A204.1 (cell line): ENCODE data around the gene EMC7.
"Not testable (repeated sequence)": the region's sequence is repeated elsewhere in the genome, so short reads cannot be mapped to it uniquely, and the experiment has no call there.

Source experiments
- FAIRE-seq: peaks from 2 replicates; lab custom pipeline; 2012; peaks lifted over from hg19 to GRCh38; lab: Jason Lieb, UNC

EMC7 gene

DNA sequence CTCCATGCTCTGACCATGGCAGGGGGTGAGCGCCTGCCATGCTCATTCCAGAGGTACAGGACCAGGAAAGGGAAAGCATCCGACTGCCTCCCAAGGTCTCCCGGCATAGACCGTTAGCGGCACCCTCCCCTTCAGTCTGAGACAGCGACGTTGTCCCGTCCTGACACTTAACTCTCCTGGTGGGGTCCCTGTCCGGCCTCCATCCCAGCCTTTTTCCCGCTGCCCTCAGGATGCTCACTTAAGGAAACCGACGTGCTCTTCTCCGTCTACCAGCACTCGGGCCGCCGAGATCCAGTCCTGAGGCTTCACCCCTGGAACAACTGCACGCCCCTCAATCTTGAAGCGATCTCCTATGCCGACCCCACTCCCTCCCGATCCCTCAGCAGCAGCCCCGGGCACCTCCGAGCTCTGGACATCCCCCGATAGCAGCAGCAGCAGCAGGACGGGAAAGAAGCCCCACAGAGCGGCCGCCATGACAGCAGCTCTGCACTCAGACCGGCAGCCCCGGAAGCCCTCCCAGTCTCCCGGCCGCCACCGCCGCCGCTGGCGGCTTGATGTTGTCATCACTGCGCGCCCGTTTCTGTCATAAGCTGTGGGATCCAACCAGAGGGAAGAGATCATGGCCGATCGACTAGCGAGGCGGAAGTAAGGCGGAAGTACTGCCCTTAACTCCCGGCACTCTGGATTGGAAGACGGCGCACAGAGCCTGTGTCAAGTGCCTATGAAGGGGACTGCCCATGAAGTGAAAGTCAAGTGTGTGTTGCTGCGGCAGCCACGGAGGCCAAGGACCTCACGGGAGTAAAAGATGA, at the start of gene EMC7, which contains the start of gene PGBD4:
EMC7 (minus strand) TSS at position 497 of the 809 bp plus-strand sequence; CDS start at position 474, 23 bp downstream.
PGBD4 (plus strand) TSS at position 718 of the 809 bp plus-strand sequence. CDS start 449 bp downstream, outside the sequence.
- peak; percentile 96 for FAIRE-seq

DNA sequence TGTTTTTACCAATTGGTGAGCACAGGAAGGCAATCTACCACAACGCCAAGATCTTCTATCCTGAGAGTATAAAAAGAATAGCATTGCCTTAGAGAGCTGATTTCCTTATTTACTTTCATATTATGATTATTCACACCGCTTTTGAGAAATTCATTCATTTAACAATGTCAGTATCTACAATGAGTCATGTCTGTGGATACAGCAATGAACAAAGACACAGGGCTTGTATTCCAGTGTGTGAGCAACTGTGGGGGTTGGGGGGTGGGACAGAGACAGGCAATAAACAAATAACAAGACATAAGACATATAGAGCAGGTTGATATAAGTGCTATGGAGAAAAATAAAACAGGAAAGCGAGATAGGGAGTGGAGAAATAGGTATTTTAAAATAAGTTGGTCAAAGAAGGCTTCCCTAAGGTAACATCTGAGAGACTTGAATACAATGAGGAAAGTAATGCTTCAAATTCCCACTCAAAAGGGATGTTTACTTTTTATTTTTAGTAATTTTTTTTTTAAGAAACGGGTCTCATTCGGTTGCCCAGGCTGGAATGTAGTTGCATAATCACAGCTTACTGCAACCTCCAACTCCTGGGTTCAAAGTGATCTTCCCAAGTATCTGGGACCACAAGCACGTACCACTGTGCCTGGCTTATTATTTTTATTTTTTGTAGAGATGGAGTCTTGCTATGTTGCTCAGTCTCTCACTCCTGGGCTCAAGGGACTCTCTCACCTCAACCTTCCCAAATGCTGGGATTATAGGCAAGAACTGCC, 45.9 kb upstream of the EMC7 start:
- FAIRE-seq, result no peak

DNA sequence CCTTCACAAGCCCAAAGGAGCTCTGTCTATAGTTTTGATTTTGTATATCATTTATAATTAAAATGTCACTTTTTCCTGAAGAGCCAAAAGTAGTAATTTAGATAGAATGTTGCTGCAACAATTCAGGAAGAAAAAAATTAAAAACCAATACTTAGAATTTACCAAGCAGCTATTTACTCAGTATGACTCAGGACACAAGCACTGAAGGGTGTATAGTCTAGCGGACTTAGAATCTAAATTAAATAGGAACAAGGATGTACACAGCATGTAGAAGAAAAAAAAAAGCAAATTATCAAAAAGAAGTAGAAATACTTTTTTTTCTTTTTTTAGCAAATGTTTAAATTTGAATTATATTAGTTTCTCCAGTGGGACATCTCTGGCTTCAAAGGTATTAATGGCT, 31.8 kb upstream of the EMC7 start:
- FAIRE-seq, result no peak

DNA sequence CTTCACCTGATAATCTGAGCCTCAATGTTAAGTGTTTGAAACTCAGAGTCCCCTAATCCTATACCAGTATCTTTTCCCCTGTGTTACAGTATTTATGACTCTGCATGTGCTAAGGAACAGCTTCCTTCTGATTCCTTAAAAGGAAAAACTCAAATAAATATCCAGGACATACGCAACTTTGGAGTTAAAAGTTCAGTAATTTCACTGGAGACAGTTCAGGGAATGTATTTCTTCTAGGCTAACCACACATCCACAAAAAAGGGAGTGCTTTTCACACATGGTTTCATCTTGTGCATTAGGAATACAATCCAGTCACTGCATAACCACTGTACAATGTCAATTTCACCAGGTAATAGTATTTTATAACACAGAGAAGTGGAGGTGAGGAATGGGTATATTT, 31.2 kb upstream of the EMC7 start:
- no peak for FAIRE-seq

DNA sequence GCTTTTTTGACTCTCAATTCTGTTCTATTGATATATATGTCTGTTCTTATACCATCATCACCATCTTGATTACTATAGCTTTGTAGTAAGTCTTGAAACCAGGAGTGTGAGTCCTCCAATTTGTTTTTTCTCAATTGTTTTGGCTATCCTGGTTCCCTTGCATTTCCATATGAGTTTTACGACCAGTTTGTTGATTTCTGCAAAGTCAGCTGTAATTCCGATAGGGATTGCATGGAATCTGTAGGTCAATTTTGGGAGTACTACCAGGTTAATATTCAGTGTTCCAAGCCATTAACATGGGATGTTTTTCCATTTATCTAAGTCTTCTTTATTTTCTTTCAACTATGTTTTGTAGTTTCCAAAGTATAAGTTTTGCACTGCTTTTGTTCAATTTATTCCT, 27.2 kb upstream of the EMC7 start:
- no peak for FAIRE-seq

DNA sequence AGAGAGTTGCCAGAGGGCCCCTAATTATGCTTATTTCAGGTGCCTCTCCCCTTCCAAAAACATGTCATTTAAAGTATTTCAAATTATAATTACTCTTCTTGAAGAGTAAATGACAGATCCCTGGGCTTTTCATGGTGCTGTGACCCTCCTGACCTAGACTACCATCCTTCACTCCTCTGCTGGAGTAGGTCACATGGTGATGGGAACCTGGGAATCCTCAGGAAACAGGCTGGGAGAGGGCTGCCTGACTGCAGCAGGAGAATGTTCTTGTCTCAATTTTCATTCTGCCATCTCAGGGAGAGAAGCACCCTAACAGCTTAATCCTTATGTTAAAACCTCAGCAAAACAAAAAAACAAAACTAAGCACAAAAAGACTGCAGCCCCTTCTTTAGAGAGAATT, 24.9 kb upstream of the EMC7 start:
- no peak for FAIRE-seq

DNA sequence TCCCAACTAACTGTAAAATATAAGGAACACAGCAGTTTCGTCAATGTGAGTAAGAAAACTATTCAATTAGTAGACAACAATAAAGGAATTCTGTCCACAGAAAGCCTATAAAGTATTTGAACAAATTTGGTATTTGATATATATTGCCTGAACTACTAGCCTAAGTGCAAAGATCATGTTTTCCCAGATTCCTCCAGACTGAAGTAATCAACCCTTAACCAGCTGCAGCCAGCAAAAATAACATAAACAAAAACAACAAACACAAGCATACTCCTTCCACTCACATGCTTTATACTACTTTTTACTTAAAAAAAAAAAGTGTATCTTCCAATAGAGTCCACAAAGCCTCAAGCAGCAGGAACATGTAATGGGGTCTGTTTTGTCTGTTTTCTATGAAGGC, 24.3 kb upstream of the EMC7 start:
- FAIRE-seq, result no peak

DNA sequence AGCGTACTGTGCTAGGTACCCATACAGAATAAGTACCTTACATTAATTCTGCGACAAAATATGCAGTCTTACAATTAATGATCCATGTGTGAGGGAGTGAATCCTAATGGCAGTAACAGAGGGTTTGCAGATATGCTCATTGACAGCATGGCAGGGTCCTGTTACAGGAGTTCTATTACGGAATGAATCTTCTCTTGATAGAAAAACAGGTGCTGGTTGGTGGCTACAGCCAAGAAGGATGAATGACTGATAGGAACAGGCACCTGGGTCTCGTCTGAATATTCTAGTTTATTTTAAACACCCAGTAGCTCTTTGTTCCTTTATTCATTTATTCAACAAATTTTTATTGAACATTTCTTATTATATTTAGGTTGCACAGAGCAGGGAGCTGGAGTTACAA, 23.0 kb upstream of the EMC7 start:
- FAIRE-seq, result no peak

DNA sequence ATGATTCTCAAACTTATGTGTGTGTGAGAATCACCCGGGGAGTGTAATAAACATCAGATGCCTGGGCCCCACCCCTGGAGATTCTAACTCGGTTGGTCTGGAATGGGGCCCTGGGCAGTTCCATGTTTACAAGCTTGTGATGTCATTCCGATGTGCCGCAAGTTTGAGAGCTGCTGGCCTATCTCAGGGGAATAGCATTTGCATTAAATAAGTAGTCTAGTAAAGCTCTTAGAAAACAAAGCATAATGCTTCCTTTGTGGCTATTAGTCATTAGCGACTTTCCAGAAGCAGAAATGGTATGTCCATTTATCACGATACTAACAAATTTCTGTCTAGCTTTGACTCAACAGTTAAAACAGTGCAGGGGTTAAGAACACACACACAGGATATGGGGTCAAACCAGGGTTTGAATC, 21.1 kb upstream of the EMC7 start:
- FAIRE-seq, result no peak

DNA sequence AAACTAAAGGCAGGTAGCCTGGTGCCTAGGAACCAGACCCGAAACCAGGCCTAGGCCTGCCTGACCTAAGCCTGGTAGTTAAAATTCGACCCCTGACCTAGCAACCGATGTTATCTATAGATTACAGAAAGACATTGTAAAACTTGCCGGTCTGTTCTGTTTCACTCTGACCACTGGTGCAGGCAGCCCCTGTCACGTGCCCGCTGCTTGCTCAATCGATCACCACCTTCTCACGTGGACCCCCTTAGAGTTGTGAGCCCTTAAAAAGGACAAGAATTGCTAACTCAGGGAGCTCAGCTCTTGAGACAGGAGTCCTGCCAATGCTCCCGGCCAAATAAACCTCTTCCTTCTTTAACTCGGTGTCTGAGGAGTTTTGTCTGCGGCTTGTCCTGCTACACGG, 20.1 kb upstream of the EMC7 start:
- not testable (repeated sequence) for FAIRE-seq

DNA sequence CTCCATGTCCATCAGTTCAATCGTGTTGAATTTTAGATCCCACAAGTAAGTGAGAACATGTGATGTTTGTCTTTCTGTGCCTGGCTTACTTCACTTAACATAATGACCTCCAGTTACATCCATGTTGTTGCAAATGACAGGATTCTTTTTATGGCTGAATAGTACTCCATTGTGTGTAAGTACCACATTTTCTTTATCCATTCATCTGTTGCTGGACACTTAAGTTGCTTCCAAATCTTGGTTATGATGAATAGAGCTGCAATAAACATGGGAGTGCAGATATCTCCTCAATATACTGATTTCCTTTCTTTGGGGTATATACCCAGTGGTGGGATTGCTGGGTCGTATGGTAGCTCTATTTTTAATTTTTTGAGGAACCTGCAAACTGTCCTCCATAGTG, 18.8 kb upstream of the EMC7 start:
- FAIRE-seq, result not testable (repeated sequence)

DNA sequence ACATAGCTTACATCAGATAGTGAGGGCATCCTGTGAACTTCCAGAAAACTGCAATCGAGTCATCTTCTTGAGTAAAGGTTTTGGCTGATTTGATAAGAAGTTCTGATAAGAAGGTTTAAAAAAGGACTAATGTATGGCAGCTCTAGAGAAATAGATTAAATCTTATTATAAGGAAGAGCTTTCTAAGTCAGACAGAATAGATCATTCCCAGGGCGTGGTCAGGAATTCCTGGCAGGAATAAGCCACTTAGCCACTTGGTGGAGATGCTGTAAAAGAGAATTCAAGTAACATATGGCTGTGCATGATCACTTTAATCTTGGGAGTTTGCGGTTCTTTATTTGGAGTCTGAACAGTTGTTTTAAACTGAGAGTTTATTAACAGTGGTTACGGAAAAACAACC, 17.6 kb upstream of the EMC7 start:
- FAIRE-seq, result no peak

DNA sequence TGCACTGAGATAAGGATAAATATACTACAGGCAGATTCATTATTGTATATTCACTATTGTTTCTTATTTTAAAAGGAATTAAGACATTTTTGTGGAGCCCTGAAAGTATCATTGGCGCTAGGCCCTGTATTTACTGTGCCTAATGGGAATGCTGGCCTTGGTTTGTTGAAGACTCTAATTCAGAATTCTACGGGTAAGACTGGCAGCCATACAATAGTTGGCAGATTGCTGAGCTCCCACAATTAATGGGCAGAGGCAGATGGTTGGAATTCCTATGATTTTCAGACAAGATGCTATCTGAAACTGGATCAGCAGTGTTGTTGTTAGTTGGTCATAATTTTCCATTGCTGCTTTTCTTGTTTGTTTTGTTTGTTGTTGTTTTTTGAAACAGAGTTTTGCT, 15.0 kb upstream of the EMC7 start:
- FAIRE-seq, result no peak

DNA sequence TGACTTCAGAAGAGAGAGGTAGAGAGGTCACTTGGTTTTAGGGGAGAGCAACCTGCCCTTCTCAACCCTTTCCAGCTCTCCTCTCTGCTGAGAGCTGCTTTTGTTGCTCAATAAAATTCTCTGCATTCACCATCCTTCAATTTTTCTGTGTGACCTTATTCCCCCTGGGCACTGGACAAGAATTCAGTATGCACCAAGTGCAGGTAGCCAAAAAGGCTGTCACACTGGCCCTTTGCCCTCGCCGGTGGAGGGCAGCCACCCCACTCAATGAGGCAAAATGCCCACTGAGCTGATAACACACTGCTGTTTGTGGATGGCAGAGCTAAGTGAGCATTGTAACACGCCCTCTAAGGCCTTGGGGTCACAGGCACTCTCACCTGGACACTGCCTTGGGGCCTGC, 13.1 kb upstream of the EMC7 start:
- FAIRE-seq, result no peak

DNA sequence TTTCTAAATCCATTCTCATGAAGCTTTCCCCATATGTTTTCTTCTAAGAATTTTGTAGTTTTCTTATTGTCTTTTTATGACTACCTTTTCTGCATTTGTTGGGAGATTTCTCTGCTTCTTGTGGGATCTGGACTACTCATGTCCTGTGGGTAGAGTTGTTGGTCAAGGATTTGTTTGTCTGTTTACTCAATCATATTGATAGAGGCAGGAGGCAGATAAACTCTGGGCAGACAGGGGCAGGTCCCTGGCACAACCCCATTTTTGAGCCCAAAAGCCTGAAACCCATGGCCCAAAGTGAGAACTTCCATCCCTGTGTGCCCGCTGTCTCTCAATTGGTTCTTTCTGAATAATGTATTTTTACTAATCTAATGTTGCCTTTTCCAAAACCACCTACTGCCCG, 12.6 kb upstream of the EMC7 start:
- no peak for FAIRE-seq

DNA sequence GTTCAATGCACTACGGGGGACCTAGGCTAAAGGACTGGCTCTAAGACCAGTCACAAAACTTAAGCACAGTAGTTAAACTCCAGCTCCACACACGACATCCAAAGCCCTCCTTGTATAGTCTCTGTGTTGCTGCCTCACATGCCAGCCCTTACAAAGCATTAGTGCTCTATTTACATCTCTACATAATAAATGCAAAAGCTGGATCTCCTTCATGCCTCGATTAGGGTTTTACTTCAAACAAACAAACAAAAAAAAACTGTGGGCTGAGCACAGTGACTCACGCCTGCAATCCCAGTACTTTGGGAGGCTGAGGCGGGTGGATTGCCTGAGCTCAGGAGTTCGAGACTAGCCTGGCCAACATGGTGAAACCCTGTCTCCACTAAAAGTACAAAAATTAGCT, 9.8 kb upstream of the EMC7 start:
- FAIRE-seq, result no peak

DNA sequence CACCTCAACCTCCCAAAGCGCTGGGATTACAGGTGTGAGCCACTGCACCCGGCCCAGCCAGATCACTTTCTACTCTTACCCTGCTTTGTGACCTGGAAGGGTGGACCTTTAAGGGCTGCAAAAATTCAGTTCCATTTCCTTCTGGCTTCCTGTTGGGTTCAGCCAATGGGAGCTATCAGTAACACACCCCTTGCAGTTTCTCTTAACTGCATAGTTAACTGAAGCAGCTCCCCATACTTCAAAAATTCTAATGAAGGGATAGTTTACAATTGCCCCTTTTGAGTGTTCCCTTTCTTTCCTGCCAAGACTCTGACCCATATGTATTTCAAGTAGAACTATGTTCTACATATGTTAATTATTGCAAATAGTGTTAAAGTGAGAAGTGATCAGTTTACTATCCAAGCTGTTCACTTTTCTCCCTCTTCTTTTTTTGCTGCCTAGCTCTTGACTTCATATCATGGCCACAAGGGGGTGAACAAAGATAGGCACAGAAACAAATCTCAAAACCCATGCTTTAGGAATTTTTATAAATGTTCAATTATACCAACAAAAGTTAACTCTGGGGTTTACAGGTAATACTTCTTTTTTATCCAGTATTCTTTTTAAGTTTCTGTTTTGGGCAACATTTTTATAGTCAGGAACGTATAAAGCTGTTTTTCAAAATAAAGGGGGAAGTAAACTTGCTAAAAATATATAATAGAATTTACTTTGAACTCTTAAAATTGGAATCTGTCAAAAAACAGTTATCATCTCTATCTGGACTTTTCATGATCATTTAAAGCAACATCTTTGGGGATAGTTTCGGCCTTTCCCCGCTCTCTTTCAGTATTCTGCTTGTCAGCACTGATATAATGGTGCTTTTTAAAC, 8.4 kb upstream of the EMC7 start:
- FAIRE-seq, result peak; percentile 91

DNA sequence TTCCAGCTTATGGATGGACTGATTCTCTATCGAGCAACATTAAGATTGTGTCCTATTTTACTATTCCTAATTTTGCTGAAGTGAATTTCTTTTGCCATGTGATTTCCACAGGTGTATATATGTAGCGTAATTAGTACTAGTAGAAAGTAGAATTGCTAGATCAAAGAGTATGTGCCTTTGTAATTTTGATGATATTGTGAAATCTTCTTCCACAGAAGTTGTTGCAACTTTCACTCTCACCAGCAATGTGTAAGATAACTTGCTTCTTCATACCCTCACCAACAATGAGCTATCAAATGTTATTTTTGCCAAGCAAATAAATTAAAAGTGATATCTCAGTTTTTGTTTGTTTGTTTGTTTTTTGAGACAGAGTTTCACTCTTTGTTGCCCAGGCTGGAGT, 5.7 kb upstream of the EMC7 start:
- no peak for FAIRE-seq

DNA sequence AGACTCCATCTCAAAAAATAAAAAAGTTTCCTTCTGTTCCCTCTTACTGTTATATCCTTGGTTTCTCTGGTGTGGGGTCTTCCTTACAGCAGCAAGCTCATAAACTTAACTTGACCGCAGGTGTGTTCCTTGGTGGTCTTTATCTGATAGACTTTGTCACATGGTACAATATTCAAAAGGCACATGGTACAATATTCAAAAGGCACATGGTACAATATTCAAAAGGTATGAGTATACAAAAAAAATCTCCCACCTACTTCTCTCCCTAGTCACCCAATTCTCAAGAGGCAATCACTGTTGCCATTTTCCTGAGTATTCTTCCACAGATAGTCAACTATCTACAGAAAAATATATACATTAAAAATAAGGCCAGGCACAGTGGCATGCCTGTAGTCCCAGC, 4.8 kb upstream of the EMC7 start:
- FAIRE-seq, result no peak

DNA sequence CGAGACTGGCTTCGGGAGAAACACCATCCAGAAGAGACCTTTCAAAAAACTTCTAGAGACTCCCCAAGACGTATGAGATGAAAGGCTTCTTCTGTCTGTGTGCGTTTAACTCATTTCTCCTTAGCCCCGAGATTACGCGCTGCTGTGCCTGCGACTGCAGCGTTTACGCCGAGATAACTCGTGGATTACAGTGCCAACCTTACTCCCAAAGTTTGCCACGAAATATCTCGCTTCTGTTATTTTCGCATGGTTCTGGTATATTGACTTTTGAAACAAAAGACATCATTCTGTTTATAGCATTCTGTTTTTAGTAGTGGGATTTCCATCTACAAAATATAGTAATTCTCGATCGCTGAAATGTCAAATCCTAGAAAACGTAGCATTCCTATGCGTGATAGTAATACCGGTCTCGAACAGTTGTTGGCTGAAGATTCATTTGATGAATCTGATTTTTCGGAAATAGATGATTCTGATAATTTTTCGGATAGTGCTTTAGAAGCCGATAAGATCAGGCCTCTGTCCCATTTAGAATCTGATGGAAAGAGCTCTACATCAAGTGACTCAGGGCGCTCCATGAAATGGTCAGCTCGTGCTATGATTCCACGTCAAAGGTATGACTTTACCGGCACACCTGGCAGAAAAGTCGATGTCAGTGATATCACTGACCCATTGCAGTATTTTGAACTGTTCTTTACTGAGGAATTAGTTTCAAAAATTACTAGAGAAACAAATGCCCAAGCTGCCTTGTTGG, 688 bp upstream of the EMC7 start:
- FAIRE-seq, result no peak

DNA sequence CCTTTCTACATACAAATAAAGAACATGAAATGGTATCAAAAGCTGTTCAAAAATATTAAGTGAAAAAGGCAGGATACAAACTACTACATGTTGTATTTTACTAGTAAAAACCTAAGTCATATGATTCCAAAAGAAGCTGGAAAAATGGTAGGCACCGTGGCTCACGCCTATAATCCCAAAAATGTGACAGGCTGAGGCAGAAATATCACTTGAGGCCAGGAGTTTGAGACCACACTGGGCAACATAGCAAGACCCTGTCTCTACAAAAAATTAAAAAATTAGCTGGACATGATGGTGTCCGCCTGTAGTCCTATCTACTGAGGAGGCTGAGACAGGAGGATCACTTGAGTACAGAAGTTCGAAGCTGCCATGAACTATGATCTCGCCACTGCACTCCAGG, 1.7 kb downstream of the EMC7 start:
- no peak for FAIRE-seq

DNA sequence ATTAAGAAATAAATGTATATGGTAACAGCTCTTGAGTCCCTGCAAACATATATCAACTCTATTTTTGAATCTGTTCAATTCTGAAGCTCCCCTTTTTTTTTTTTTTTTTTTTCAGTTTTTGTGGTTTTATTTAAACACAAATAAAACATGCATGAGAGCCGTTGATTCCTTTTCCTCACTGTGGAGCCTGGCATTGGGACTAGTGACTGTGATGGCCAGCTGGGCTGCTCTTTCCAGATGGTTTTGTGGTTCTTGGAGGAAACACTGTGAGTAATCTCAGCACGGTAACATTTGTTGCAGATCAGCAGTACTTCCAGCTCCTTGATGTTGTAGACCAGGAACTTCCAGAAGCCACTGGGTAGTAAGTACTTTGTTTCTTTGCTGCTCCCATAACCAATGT, 15.9 kb downstream of the EMC7 start:
- no peak for FAIRE-seq
